GM13976 (cell line): ENCODE results near the gene ESAM.
A peak's percentile ranks its signal among the peaks of the same experiment; 100 is the strongest.

ENCODE experiments used
- DNase-seq: peaks from one replicate; pipeline ENCODE4 v3.0.0; 2012; ENCODE audit warnings: low spot score
- CTCF ChIP-seq: IDR thresholded peaks from 2 replicates; pipeline ENCODE4 v1.5.1; 2012; ENCODE audit warnings: borderline replicate concordance, mild to moderate bottlenecking; ENCODE audit not compliant: insufficient read depth; ENCODE audit errors: extremely low read depth, missing control alignments, control extremely low read depth
- in situ Hi-C: fragments of 300-500 bp; cut with MboI; formaldehyde crosslinking; loops from one replicate; pipeline ENCODE4 v1.12.0; 2022; ENCODE audit warnings: low sequenced_read_pairs, mixed read lengths, inconsistent platforms; ENCODE audit not compliant: unreplicated experiment

Gene ESAM

GRCh38 chr11:124791626-124792341 is 29.7 kb upstream of the ESAM start:
- in situ Hi-C loops, result no loop called here
- peak; percentile 26 for DNase-seq
- TF ChIP-seq CTCF, result no peak

- TF ChIP-seq CTCF, result no peak
- DNase-seq, result no peak
- in situ Hi-C loops, result no loop called here
Observed at GRCh38 chr11:124788521-124788920, 26.4 kb upstream of the ESAM start.

- DNase-seq, result no peak
- in situ Hi-C loops, result no loop called here
- TF ChIP-seq CTCF, result no peak
Observed at GRCh38 chr11:124784051-124784450, 22.0 kb upstream of the ESAM start.

GRCh38 chr11:124783002-124783401 is 20.9 kb upstream of the ESAM start:
- no peak for TF ChIP-seq CTCF
- in situ Hi-C loops, result no loop called here
- DNase-seq, result no peak

- in situ Hi-C loops, result no loop called here
- DNase-seq, result no peak
- no peak for TF ChIP-seq CTCF
Observed at GRCh38 chr11:124779568-124779967, 17.5 kb upstream of the ESAM start.

- in situ Hi-C loops, result no loop called here
- DNase-seq, result no peak
- no peak for TF ChIP-seq CTCF
Observed at GRCh38 chr11:124778281-124778680, 16.2 kb upstream of the ESAM start.
